Erythroblast (primary cell): ENCODE data around the gene HACD2.

Source experiments
- GATA1 ChIP-seq: IDR thresholded peaks from 2 replicates; pipeline ENCODE4 v1.6.1; 2011; ENCODE audit warnings: low read depth, mild to moderate bottlenecking, control low read depth, low read length, moderate library complexity
- POLR2A ChIP-seq: IDR thresholded peaks from 2 replicates; pipeline ENCODE4 v1.6.1; 2011; ENCODE audit warnings: mild to moderate bottlenecking, low read length

GRCh38 chr3:123523023-123523412, 61.8 kb downstream of the HACD2 start:
- TF ChIP-seq POLR2A (no peak), GATA1 (no peak)
